Suprapubic skin (tissue), 4 donors: ENCODE measurements around the gene MYO18A. TPM values are rescaled to one million over a fixed set of nuclear protein-coding genes. Genes with fewer than 3 reads are reported as not detected.

Experiments used
- DNase-seq, 2 donors: peaks; one replicate each; pipeline ENCODE4 v3.0.0-alpha.2; 2019; ENCODE audit warnings: low spot score in 2 of 2
- H3K27ac ChIP-seq: fragments of 200-600 bp; sonication (generic); one replicate; pipeline ENCODE4 v1.5.1; 2019
- H3K27me3 ChIP-seq: fragments of 200-600 bp; sonication (generic); one replicate; pipeline ENCODE4 v1.5.1; 2019
- H3K36me3 ChIP-seq: fragments of 200-600 bp; sonication (generic); one replicate; pipeline ENCODE4 v1.5.1; 2019
- H3K4me1 ChIP-seq: fragments of 200-600 bp; sonication (generic); one replicate; pipeline ENCODE4 v1.5.1; 2019
- H3K4me3 ChIP-seq: fragments of 200-600 bp; sonication (generic); one replicate; pipeline ENCODE4 v1.5.1; 2019; ENCODE audit warnings: mild to moderate bottlenecking
- H3K9me3 ChIP-seq: fragments of 200-600 bp; sonication (generic); one replicate; pipeline ENCODE4 v1.5.1; 2019
- EP300 ChIP-seq: sonication (generic); formaldehyde crosslinking; IDR thresholded peaks from one replicate; pipeline ENCODE4 v1.6.1; 2017; ENCODE audit warnings: antibody characterized with exemption
- POLR2A ChIP-seq, 2 donors: fragments of 450-650 bp; IDR thresholded peaks; one replicate each; pipeline ENCODE4 v1.6.1; 2017; ENCODE audit warnings: antibody characterized with exemption in 2 of 2, mild to moderate bottlenecking in 2 of 2, moderate library complexity in 2 of 2
- POLR2AphosphoS5 ChIP-seq, 3 donors: sonication (generic); formaldehyde crosslinking; IDR thresholded peaks; one replicate each; pipeline ENCODE4 v1.6.1; 2017; ENCODE audit warnings: antibody characterized with exemption in 3 of 3
- WGBS: methylation state at CpG from one replicate; pipeline ENCODE4 v1.1.5; 2018; 5-methylcytosine and 5-hydroxymethylcytosine counted together
- total RNA-seq, 4 donors: library from RNA; depleted of rRNA; stranded (reverse); fragments of >200 nt; gene quantifications; one replicate each; pipeline ENCODE4 v1.1.0, GENCODE V29; 2016
- TF ChIP-seq, protein P1 (sequence below), 2 donors: fragments of 200-600 bp in 1 of 2; fragments of 450-650 bp in 1 of 2; sonication (generic) in 1 of 2; IDR thresholded peaks; one replicate each; pipeline ENCODE4 v1.5.1; 2016 to 2019; ENCODE audit warnings: antibody characterized with exemption in 2 of 2, mild to moderate bottlenecking in 1 of 2, moderate library complexity in 1 of 2

The MYO18A gene
- total RNA-seq, 4 donors from 2014 or later, result 87.6 to 253 (median 106) TPM

GRCh38 chr17:29057361-29057760, 122.8 kb downstream of the MYO18A start:
- no peak overlapping the region for H3K4me3 ChIP-seq
- TF ChIP-seq POLR2AphosphoS5 (IDR thresholded peaks at IDR 0.05), result no peak
- no peaks in the 10 kb centered on the region for H3K9me3 ChIP-seq
- no peaks in the 10 kb centered on the region for H3K27me3 ChIP-seq
- no peaks in the 10 kb centered on the region for H3K4me1 ChIP-seq
- DNase-seq, result no peak
- no peak overlapping the region for H3K27ac ChIP-seq
- 69% methylated on average over 4 of the region's 4 CpGs for WGBS
- no peaks in the 10 kb centered on the region for H3K36me3 ChIP-seq

DNA sequence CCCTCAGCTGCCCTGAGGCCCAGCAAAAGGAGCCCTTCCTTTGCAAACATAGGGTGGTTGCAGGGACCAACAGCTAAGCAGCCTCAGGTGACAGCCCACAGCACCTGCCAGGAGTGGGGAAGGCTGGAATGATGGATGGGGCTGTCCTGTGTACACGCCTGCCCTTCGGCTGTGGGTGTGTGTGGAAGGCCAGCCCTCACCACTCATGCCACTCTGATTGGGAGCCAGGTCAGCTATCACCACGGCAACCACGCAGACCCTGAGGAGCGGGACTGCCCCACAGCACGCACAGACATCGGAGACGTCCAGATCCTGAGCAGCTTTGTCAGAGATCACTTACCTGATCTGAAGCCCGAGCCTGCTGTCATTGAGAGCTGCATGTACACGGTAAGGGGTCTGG, 125.4 kb downstream of the MYO18A start:
- DNase-seq, result no peak
- WGBS, result 79% methylated on average over 10 of the region's 10 CpGs

DNA sequence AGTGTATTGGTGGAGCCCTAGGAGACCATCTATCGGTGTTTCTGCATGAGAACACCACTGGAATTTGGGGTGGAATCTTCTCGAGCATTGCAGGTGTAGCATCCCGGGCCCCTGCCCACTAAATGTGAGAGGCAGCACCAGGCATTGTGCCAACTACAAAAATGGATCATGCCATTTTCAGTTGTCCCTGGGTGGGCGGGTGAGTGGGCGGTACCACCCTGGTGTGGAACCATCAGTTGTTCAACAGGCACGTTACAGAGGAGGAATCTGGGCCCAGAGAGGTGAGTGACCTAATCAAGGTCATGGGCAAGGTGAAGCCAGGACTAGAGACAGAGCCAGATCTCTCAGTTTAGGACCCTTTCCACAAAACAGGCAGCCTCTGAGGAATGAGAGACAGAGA, 128.5 kb downstream of the MYO18A start:
- Histone ChIP-seq H3K4me1 (no peaks in the 10 kb centered on the region), H3K36me3 (no peaks in the 10 kb centered on the region), H3K9me3 (no peaks in the 10 kb centered on the region), H3K4me3 (no peak overlapping the region), H3K27me3 (no peaks in the 10 kb centered on the region), H3K27ac (no peak overlapping the region)
- 76% methylated on average over 6 of the region's 6 CpGs for WGBS
- DNase-seq, result no peak
- TF ChIP-seq POLR2A (IDR thresholded peaks at IDR 0.05) (no peak), EP300 (no peak), POLR2AphosphoS5 (IDR thresholded peaks at IDR 0.05) (no peak)
- TF ChIP-seq, protein P1, sequence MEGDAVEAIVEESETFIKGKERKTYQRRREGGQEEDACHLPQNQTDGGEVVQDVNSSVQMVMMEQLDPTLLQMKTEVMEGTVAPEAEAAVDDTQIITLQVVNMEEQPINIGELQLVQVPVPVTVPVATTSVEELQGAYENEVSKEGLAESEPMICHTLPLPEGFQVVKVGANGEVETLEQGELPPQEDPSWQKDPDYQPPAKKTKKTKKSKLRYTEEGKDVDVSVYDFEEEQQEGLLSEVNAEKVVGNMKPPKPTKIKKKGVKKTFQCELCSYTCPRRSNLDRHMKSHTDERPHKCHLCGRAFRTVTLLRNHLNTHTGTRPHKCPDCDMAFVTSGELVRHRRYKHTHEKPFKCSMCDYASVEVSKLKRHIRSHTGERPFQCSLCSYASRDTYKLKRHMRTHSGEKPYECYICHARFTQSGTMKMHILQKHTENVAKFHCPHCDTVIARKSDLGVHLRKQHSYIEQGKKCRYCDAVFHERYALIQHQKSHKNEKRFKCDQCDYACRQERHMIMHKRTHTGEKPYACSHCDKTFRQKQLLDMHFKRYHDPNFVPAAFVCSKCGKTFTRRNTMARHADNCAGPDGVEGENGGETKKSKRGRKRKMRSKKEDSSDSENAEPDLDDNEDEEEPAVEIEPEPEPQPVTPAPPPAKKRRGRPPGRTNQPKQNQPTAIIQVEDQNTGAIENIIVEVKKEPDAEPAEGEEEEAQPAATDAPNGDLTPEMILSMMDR (IDR thresholded peaks at IDR 0.05), result no peak

More for the DNA sequence above, 125.4 kb downstream of the MYO18A start:
- no peaks in the 10 kb centered on the region for H3K4me1 ChIP-seq
- no peaks in the 10 kb centered on the region for H3K27me3 ChIP-seq
- TF ChIP-seq, protein P1 (IDR thresholded peaks at IDR 0.05), result no peak
- TF ChIP-seq POLR2A (IDR thresholded peaks at IDR 0.05) (no peak), EP300 (no peak), POLR2AphosphoS5 (IDR thresholded peaks at IDR 0.05) (no peak)
- H3K36me3 ChIP-seq, result no peaks in the 10 kb centered on the region
- no peaks in the 10 kb centered on the region for H3K9me3 ChIP-seq
- H3K4me3 ChIP-seq, result no peak overlapping the region
- H3K27ac ChIP-seq, result no peak overlapping the region

DNA sequence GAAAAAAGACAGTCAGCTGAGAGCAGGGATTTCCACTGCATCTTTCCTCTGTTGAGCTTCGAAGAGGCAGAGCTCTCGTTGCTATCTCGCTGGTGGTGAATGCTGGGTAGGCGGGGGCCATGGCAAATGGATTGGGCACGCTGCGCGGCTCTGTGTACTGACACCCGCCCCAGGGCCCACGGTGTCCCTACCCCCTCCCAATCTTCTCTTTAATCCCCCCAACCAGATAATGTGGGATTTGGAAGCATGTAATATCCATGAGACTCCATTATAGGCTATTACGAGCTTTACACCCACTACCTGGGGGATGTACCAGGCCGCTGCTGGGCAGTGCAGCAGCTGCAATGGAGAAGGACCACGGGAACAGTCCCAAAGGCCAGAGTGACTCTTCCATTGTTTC, 129.0 kb downstream of the MYO18A start:
- DNase-seq, result no peak
- no peaks in the 10 kb centered on the region for H3K9me3 ChIP-seq
- TF ChIP-seq EP300 (no peak), POLR2A (IDR thresholded peaks at IDR 0.05) (no peak)
- TF ChIP-seq, protein P1 (IDR thresholded peaks at IDR 0.05), result no peak
- no peaks in the 10 kb centered on the region for H3K4me1 ChIP-seq
- WGBS, result 86% methylated on average over 12 of the region's 12 CpGs
- H3K27ac ChIP-seq, result no peak overlapping the region
- no peaks in the 10 kb centered on the region for H3K36me3 ChIP-seq
- no peak overlapping the region for H3K4me3 ChIP-seq
- no peaks in the 10 kb centered on the region for H3K27me3 ChIP-seq

DNA sequence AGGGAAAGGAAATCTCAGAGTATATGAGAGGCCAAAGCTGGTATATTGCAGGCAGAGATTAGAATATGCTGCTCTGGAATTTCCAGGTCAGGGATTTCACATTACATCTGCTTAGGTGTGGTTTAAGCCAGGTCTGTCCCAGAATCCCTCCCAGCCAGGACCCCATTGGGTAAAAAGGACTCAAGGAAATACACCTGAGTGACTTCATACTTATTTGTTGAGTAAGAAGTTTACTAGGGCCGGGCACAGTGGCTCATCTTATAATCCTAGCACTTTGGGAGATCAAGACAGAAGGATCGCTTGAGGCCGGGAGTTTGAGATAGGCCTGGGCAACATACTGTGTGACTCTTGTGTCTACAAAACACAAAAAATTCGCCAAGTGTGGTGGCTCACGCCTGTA, 130.0 kb downstream of the MYO18A start:
- TF ChIP-seq POLR2A (IDR thresholded peaks at IDR 0.05) (no peak), EP300 (no peak), POLR2AphosphoS5 (IDR thresholded peaks at IDR 0.05) (no peak)
- TF ChIP-seq, protein P1 (IDR thresholded peaks at IDR 0.05), result no peak

GRCh38 chr17:29049541-29050145, 130.6 kb downstream of the MYO18A start:
- H3K27ac ChIP-seq, result no peak overlapping the region
- no peaks in the 10 kb centered on the region for H3K27me3 ChIP-seq
- no peaks in the 10 kb centered on the region for H3K36me3 ChIP-seq
- H3K4me3 ChIP-seq, result no peak overlapping the region
- H3K9me3 ChIP-seq, result no peaks in the 10 kb centered on the region
- DNase-seq, result no peak
- TF ChIP-seq EP300 (no peak), POLR2AphosphoS5 (IDR thresholded peaks at IDR 0.05) (no peak), POLR2A (IDR thresholded peaks at IDR 0.05) (no peak)
- TF ChIP-seq, protein P1 (IDR thresholded peaks at IDR 0.05), result no peak
- 79% methylated on average over 11 of the region's 11 CpGs for WGBS
- H3K4me1 ChIP-seq, result no peaks in the 10 kb centered on the region

More for the DNA sequence above, 130.0 kb downstream of the MYO18A start:
- no peaks in the 10 kb centered on the region for H3K4me1 ChIP-seq
- H3K9me3 ChIP-seq, result no peaks in the 10 kb centered on the region
- H3K27ac ChIP-seq, result no peak overlapping the region
- H3K27me3 ChIP-seq, result no peaks in the 10 kb centered on the region
- no peak for DNase-seq
- no peak overlapping the region for H3K4me3 ChIP-seq
- WGBS, result 96% methylated on average over 5 of the region's 5 CpGs
- H3K36me3 ChIP-seq, result no peaks in the 10 kb centered on the region
